ENCODE data around the gene B3GNT2. TPM values are rescaled to one million over a fixed set of nuclear protein-coding genes. Genes with fewer than 3 reads are reported as not detected.

The B3GNT2 gene
- total and polyA plus RNA-seq, 2 of the 4 experiments (the other 2 are of a cell fraction): 5.0 to 11.1 TPM

GRCh38 chr2:62175728-62176127 lies 20.2 kb upstream of the B3GNT2 start:
- Histone ChIP-seq H4K8ac (ENCODE audit: low read depth in 2 of 2, low read length in 2 of 2) (no peak overlapping the region), H3K9ac (ENCODE audit: low read depth, low read length) (no peak overlapping the region), H2BK120ac (ENCODE audit: low read depth, low read length) (no peak overlapping the region), H2BK20ac (ENCODE audit: low read depth, low read length) (no peak overlapping the region), H3K27ac (ENCODE audit: insufficient read depth, low read length) (no peak overlapping the region), H4K20me1 (ENCODE audit: insufficient read depth, low read length) (no peaks in the 10 kb centered on the region), H3K9me3 (ENCODE audit: control insufficient read depth, insufficient read depth, low read length) (no peaks in the 10 kb centered on the region), H3K27me3 (ENCODE audit: control insufficient read depth, insufficient read depth, low read length) (no peaks in the 10 kb centered on the region; the same call in 1 of the 2 replicates), H4K5ac (ENCODE audit: low read depth, low read length) (no peak overlapping the region), H3K9me1 (ENCODE audit: insufficient read depth, low read length) (no peaks in the 10 kb centered on the region), H3K79me1 (ENCODE audit: low read depth in 1 of 2, low read length in 2 of 2) (no peaks in the 10 kb centered on the region), H2BK5ac (ENCODE audit: low read depth, low read length, poor library complexity, severe bottlenecking) (no peak overlapping the region), H3K23ac (ENCODE audit: low read depth, low read length) (no peak overlapping the region), H2AK5ac (ENCODE audit: low read depth, low read length) (no peak overlapping the region), H3K4me3 (ENCODE audit: insufficient read depth, low read depth, low read length) (no peak overlapping the region), H2AFZ (replicated peaks; ENCODE audit: low read length, poor library complexity) (no peak overlapping the region), H2BK15ac (ENCODE audit: low read depth, low read length) (no peak overlapping the region), H4K91ac (ENCODE audit: insufficient read depth, low read depth, low read length) (no peak overlapping the region), H3K14ac (replicated peaks; ENCODE audit: low read depth, low read length) (no peak overlapping the region), H3K36me3 (ENCODE audit: control insufficient read depth, insufficient read depth, low read length) (no peaks in the 10 kb centered on the region), H3K4ac (ENCODE audit: low read depth, low read length) (no peak overlapping the region), H3K56ac (ENCODE audit: extremely low read depth, insufficient read depth, low read length) (no peak overlapping the region), H2AK9ac (replicated peaks; ENCODE audit: low read depth, low read length, poor library complexity) (no peak overlapping the region), H3K4me2 (ENCODE audit: low read depth, low read length) (no peak overlapping the region), H3K4me1 (ENCODE audit: control insufficient read depth, insufficient read depth, low read length) (no peaks in the 10 kb centered on the region), H3K18ac (ENCODE audit: low read depth, low read length) (no peak overlapping the region)
- CTCF ChIA-PET: no interaction called here
- dilution Hi-C loops (cut with HindIII; ENCODE audit: low sequenced_read_pairs, unreplicated experiment): no loop called here
- no CpG with 5 or more reads among the region's 4 CpGs for WGBS, 2 experiments (ENCODE audit: extremely low coverage in 2 of 2, insufficient read length in 1 of 2)
- in situ Hi-C loops (cut with MboI; ENCODE audit: low sequenced_read_pairs): no loop called here
- TF ChIP-seq MAZ (IDR thresholded peaks at IDR 0.05; ENCODE audit: borderline replicate concordance, low read depth, low read length) (no peak), MXI1 (IDR thresholded peaks at IDR 0.05; ENCODE audit: borderline replicate concordance, low read depth, low read length) (no peak), USF2 (IDR thresholded peaks at IDR 0.05; ENCODE audit: low read depth, low read length) (no peak), RFX5 (IDR thresholded peaks at IDR 0.05; ENCODE audit: low read depth, low read length) (no peak), MAFK (IDR thresholded peaks at IDR 0.05; ENCODE audit: low read depth, low read length) (no peak)
- no peak for ATAC-seq (ENCODE audit: low read depth)
- BruUV-seq (replicated peaks): no TSS peak
- intact Hi-C loops (cut with micrococcal nuclease): no loop called here
- DNase-seq: no peak
- POLR2A ChIA-PET (ENCODE audit: unreplicated experiment): no interaction called here
